Measurements from ENCODE around the gene PARS2. TPM values are rescaled to one million over a fixed set of nuclear protein-coding genes. Genes with fewer than 3 reads are reported as not detected.

PARS2 gene
- 1 to 10 TPM; 3.3 to 4.2 (median 3.6) TPM for total RNA-seq (2021; fragmentation: NEBNext Ultra II Directional; extraction: Animal tissue kit (Norgen Biotek cat#: 25700))
- long read RNA-seq, transcript PARS2-201 (2 exons, 2,347 nt), result major isoform, 5 of 7 reads
- long read RNA-seq, partial matches to known transcripts, result 1 of 7 reads
- long read RNA-seq, other reads (novel, unspliced or antisense), result 1 of 7 reads

DNA sequence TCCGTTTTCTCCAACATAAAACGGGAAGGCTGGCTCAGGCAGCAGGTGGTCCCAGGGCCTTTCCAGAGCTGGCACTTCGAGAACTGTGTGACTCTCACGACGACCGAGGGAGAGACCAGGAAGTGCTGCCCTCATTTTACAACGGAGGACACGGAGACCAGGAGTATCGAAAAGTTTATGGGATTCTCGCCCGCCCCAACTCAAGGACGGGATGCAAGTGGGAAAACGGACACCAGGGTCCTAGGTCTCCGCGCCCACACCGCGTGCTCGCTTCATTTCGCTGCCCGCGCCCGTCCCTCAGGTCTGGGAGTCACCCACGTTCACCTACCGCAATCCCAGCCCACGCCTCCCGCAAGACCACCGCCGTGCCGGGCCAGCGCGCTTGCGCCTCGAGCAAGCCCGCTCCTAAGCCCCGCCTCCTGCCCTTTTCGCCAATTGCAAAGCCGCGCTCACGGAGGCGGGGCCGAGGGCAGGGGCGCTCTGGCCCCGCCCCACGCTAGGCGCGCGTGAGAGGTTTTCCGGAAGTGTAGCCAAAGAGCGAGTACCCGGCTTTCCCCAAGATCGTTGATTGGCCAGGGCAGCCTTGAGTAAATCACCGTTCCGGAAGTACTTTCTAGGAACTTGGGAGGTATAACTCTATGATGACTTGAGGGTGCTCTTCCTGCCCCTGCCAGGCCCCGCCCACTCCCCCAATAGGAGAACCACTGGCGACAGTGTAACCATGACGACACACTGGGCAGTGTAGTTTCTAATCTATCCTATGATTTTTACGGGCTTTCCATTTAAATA, at the start of gene PARS2:
TSS of gene PARS2 (minus strand) at position 391 of the 789 bp plus-strand sequence. CDS start 5,362 bp downstream, outside the sequence.
- H3K27me3 Mint-ChIP-seq (ENCODE audit: insufficient read depth), result peaks cover 8% of the 10 kb centered on the region
- no peaks in the 10 kb centered on the region for H3K9me3 Mint-ChIP-seq
- TF ChIP-seq, protein P1, sequence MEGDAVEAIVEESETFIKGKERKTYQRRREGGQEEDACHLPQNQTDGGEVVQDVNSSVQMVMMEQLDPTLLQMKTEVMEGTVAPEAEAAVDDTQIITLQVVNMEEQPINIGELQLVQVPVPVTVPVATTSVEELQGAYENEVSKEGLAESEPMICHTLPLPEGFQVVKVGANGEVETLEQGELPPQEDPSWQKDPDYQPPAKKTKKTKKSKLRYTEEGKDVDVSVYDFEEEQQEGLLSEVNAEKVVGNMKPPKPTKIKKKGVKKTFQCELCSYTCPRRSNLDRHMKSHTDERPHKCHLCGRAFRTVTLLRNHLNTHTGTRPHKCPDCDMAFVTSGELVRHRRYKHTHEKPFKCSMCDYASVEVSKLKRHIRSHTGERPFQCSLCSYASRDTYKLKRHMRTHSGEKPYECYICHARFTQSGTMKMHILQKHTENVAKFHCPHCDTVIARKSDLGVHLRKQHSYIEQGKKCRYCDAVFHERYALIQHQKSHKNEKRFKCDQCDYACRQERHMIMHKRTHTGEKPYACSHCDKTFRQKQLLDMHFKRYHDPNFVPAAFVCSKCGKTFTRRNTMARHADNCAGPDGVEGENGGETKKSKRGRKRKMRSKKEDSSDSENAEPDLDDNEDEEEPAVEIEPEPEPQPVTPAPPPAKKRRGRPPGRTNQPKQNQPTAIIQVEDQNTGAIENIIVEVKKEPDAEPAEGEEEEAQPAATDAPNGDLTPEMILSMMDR (IDR thresholded peaks at IDR 0.05), result no peak
- H3K36me3 Mint-ChIP-seq (ENCODE audit: low read depth), result no peaks in the 10 kb centered on the region
- peaks cover 19% of the 10 kb centered on the region for H3K4me1 Mint-ChIP-seq (ENCODE audit: low read depth)
- H3K27ac Mint-ChIP-seq, result peak within 1 kb of the TSS; percentile 92
- peak within 1 kb of the TSS; percentile 97 for H3K4me3 Mint-ChIP-seq
- peak; percentile 99 for DNase-seq

DNA sequence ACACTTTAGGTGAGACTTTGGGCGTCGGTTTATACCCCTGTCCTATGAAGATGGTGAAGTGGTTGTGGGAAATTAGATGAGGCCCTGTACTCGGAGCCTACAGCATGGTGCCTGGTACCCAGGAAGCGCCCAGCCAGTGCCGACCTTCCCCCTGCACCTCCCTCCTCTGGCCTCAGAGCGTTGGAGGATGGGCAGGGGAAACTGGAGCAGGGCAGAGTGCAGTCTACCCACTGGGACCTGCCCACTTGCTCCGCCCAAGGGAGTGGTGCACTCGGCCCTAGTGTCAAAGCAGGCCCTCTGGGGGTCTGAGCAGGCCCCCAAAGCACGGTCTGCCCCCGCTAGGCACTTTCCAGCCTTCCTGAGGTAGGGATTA, 49.8 kb upstream of the PARS2 start:
- Mint-ChIP-seq H3K27ac (no peak overlapping the region), H3K4me1 (ENCODE audit: low read depth) (peaks cover 6% of the 10 kb centered on the region; the same call in 1 of the 2 replicates), H3K4me3 (no peak overlapping the region), H3K27me3 (ENCODE audit: insufficient read depth) (peaks cover 28% of the 10 kb centered on the region), H3K9me3 (no peaks in the 10 kb centered on the region), H3K36me3 (ENCODE audit: low read depth) (no peaks in the 10 kb centered on the region)
- TF ChIP-seq, protein P1 (IDR thresholded peaks at IDR 0.05), result no peak
- no peak for DNase-seq

DNA sequence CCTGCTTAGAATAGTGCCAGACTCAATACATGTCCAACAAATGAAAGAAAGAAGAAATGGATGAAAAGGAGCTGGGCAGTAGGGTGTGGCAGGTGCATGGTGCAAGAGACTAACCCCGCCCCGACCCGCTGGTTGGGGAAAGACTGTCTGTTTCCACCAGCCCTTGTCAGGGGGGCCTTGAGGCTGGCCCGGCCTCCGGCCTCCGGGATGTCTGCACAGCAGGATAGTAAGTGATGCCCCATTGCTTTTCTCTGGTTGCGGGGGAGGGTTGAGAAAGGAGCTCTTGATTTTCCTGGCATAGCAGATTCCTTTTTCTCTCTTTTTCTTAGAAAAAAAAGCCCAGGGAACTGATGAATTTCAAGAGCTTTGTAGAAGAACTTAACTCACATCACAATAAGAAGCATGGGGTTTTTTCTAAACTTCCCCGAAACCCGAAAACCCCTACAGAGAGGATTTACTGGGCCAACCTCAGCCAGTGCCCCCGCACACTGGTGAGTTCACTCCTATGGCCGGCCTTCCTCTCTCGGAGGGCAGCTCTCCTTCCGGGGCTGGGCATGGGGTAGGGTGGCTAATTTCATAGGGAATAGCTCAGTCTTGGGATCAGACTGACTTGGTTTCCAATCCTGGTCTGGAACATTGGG, 49.3 kb upstream of the PARS2 start:
- TF ChIP-seq, protein P1 (IDR thresholded peaks at IDR 0.05), result no peak
- no peaks in the 10 kb centered on the region for H3K36me3 Mint-ChIP-seq (ENCODE audit: low read depth)
- peaks cover 6% of the 10 kb centered on the region; the same call in 1 of the 2 replicates for H3K4me1 Mint-ChIP-seq (ENCODE audit: low read depth)
- H3K4me3 Mint-ChIP-seq, result no peak overlapping the region
- H3K9me3 Mint-ChIP-seq, result no peaks in the 10 kb centered on the region
- peaks cover 23% of the 10 kb centered on the region for H3K27me3 Mint-ChIP-seq (ENCODE audit: insufficient read depth)
- no peak for DNase-seq
- H3K27ac Mint-ChIP-seq, result no peak overlapping the region

DNA sequence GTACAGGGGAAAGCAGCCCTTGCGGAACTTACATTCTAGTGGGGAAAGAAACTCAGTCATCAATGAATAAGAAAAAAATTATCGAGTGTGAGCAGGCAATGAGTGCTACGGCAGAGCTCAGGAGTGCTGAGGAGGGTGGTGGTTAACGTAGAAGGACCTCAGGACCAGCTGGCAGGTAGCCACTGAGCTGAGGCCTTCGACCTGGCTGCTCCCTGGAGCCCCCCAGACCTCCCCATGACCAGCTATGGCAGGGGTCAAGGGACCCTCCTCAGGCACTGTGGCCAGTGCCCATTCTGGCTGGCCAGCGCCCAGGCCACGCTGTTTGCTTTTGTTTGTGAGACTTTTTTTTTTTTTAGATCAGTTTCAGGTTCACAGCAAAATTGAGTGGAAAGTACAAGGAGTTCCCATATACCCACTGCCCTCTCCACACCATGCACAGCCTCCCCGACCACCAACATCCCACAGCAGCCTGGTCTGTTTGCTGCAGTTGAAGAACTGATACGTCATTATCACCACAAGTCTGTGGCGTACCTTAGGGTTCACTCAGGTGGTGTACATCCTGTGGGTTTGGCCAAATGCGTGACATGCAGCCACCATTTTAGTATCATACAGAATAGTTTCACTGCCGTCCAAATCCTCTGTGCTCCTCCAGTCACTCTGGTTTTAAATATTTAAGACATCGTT, 48.6 kb upstream of the PARS2 start:
- H3K36me3 Mint-ChIP-seq (ENCODE audit: low read depth), result no peaks in the 10 kb centered on the region
- H3K27ac Mint-ChIP-seq, result no peak overlapping the region
- no peaks in the 10 kb centered on the region for H3K9me3 Mint-ChIP-seq
- TF ChIP-seq, protein P1 (IDR thresholded peaks at IDR 0.05), result no peak
- peaks cover 10% of the 10 kb centered on the region for H3K4me1 Mint-ChIP-seq (ENCODE audit: low read depth)
- peaks cover 18% of the 10 kb centered on the region for H3K27me3 Mint-ChIP-seq (ENCODE audit: insufficient read depth)
- H3K4me3 Mint-ChIP-seq, result no peak overlapping the region
- no peak for DNase-seq
